ENCODE measurements around the gene GOLGA6C.
"Not testable (repeated sequence)": the region's sequence is repeated elsewhere in the genome, so short reads cannot be mapped to it uniquely, and the experiment has no call there.

GRCh38 chr15:75258620-75259343, 648 bp downstream of the GOLGA6C start:
- not testable (repeated sequence) for TF ChIP-seq CTCF, POLR2A (IDR thresholded peaks at IDR 0.05)
